NB4 (cell line): Measurements from ENCODE around the gene NDUFV1.

Experiments
- DNase-seq: peaks from one replicate; pipeline ENCODE4 v3.0.0; 2010; ENCODE audit warnings: low read depth
- H3K4me3 ChIP-seq: one replicate; pipeline ENCODE4 v1.5.1; 2011; ENCODE audit warnings: mild to moderate bottlenecking, low read depth, low read length, moderate library complexity
- MYC ChIP-seq: IDR thresholded peaks from 2 replicates; pipeline ENCODE4 v1.6.1; 2011; ENCODE audit warnings: low read depth, low read length
- POLR2A ChIP-seq: IDR thresholded peaks from 2 replicates; pipeline ENCODE4 v1.6.1; 2011; ENCODE audit warnings: mild to moderate bottlenecking; ENCODE audit not compliant: insufficient read length; ENCODE audit errors: extremely low read depth
- TF ChIP-seq, protein P1 (sequence below): IDR thresholded peaks from 2 replicates; pipeline ENCODE4 v1.6.1; 2011; ENCODE audit warnings: low read depth, low read length
- TF ChIP-seq, protein P2 (sequence below): IDR thresholded peaks from one replicate; pipeline ENCODE4 v1.5.1; 2012; ENCODE audit warnings: low read depth, low read length

The NDUFV1 gene

DNA sequence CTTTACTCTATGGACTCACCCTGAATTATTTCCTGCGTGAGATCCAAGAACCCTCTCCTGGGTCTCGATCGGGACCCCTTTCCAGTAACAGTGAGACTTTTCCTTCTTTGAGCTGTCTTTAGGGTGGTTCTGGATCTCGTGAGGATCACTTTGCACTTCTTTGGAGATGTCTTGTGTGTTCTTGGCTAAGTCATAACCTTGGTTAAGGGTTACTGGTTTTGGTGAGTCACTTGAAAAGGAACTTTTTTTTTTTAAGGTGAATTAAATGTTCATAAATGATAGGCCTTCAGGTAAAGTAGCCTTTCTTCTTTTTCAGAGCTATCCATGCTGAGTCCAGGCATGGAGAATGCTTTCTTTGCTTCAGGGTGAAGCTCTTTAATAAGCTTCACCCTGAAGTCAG is 42.5 kb upstream of the NDUFV1 start:
- H3K4me3 ChIP-seq, result no peak overlapping the region
- TF ChIP-seq, protein P1, sequence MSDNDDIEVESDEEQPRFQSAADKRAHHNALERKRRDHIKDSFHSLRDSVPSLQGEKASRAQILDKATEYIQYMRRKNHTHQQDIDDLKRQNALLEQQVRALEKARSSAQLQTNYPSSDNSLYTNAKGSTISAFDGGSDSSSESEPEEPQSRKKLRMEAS, result no peak
- TF ChIP-seq, protein P2, sequence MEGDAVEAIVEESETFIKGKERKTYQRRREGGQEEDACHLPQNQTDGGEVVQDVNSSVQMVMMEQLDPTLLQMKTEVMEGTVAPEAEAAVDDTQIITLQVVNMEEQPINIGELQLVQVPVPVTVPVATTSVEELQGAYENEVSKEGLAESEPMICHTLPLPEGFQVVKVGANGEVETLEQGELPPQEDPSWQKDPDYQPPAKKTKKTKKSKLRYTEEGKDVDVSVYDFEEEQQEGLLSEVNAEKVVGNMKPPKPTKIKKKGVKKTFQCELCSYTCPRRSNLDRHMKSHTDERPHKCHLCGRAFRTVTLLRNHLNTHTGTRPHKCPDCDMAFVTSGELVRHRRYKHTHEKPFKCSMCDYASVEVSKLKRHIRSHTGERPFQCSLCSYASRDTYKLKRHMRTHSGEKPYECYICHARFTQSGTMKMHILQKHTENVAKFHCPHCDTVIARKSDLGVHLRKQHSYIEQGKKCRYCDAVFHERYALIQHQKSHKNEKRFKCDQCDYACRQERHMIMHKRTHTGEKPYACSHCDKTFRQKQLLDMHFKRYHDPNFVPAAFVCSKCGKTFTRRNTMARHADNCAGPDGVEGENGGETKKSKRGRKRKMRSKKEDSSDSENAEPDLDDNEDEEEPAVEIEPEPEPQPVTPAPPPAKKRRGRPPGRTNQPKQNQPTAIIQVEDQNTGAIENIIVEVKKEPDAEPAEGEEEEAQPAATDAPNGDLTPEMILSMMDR, result no peak
- no peak for TF ChIP-seq MYC
- TF ChIP-seq POLR2A, result no peak
- no peak for DNase-seq

DNA sequence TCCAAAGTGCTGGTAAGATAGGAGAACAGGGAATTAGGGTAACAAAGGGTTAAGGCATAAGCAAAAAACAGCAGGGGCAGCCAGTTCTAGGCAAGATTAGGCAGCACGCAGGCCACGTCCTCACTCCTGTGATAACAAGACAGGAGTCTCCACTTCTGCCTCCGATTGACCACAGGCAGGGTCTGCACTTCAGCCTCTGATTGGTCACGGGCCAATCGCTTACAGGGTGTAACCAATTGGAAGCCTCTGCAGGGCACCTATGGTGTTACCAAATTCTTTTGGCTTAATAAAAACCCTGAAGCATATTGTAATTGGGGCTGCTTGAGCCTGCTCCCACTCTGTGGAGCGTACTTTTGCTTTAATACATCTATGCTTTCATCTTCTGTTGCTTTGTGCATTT is 35.3 kb upstream of the NDUFV1 start:
- no peak overlapping the region for H3K4me3 ChIP-seq
- no peak for DNase-seq
- TF ChIP-seq POLR2A (no peak), MYC (no peak)
- TF ChIP-seq, protein P2, result no peak
- TF ChIP-seq, protein P1, result no peak

DNA sequence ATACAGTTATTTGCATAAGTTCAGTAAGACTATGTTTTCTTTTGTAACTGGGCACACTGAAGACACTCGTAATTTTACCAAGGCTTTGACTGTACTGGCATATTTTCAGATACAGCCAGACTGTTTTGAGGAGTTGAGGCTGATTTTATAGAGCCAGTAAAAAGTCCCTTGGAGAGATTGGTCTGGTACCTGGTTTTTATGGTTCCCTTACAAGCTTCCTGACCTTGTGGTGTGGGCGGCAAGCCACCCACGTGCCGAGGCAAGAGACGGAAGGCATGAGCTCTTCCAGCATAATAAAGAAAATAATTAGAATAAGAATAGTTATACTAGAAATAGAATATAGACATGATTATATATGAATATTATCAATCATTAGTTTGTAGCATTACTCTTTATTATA is 34.4 kb upstream of the NDUFV1 start:
- no peak for DNase-seq
- no peak overlapping the region for H3K4me3 ChIP-seq
- TF ChIP-seq, protein P2, result no peak
- TF ChIP-seq, protein P1, result no peak
- no peak for TF ChIP-seq POLR2A
- no peak for TF ChIP-seq MYC

DNA sequence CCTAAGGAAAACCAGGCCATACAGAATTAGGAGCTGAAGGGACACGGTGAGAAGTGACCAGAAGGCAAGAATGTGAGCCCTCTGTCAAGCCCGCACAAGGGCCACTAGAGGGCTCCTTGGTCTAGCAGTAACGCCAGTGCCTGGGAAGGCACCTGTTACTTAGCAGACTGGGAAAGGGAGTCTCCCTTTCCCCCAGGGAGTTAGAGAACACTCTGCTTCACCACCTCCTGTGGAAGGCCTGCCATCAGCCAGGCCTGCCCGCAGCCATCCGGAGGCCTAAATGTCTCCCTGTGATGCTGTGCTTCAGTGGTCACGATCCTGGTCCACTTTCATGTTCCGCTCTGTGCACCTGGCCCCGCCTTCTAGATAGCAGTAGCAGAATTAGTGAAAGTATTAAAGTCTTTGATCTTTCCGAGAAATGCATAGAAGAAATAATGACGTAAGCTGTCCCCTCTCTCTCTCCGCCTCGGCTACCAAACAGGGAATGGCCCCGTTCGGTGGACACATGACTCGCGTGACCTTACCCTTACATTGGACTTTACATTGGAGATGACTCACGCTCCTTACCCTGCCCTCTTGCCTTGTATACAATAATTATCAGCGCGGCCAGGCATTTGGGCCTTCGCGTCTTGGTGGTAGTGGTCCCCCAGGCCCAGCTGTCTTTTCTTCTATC is 33.9 kb upstream of the NDUFV1 start:
- H3K4me3 ChIP-seq, result no peak overlapping the region
- no peak for TF ChIP-seq POLR2A
- TF ChIP-seq, protein P2, result peak; percentile 86
- DNase-seq, result peak; percentile 68

DNA sequence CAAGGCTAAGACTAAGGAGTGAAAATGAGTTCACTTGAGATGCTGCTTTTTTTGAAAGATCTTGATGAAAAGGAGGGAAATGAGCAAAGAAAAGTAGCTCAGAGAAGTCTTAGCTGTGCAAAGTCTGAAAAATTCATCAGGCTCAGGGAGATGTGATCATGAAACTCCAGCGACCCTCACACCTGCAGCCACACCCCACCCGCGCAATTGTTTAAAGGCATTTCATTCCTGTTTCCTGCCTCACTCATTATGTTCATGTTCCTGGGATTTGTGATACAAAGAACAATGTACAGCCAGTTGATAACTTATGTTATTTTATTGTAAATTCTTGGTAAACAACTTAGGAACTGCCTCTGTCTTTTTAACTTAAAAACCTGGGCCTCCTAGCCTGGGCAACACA is 31.8 kb upstream of the NDUFV1 start:
- no peak for DNase-seq
- H3K4me3 ChIP-seq, result no peak overlapping the region
- TF ChIP-seq, protein P2, result no peak
- TF ChIP-seq POLR2A, result no peak
- no peak for TF ChIP-seq MYC

DNA sequence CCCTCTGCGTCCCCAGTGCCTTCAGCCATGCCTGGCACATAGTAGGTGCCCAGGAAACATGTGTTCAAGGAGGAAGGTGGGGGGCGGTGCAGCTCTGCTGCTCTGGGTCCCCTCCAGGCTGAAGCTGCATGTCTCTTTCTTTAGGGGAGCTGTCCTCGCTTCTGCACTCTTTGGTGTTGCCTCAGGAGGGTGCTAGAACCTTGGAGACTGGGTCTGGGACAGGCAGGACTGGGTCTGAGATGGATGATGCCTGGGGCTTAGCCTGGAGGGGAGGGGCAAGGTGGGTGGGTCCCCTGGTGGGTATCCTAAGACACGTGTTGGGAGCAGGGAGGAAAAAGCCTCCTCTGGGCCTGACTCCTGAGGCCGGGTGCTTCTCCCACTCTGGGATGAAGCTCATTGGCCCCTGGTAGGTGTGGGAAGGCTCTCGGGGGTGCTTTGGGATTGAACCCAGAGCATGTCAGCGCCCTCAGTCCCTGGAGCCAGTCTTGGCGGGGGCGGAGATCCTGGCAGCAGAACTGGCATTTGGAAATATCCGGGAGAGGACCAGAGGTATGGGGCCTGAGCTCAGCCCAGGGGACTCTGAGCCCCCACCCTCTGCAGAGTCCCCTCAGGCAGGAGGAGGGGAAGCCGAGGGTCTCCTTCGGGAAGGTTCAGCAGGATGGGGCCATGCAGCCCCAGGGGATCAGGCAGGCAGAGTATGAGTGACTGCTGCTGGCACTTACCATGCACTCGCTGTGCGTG is 29.8 kb upstream of the NDUFV1 start:
- no peak overlapping the region for H3K4me3 ChIP-seq
- no peak for TF ChIP-seq POLR2A
- TF ChIP-seq, protein P2, result peak; percentile 36
- peak; percentile 50 for DNase-seq
